Measurements from ENCODE around the gene OLIG3.

- TF ChIP-seq CTCF (IDR thresholded peaks at IDR 0.05 in 4 of 5, conservative IDR thresholded peaks at IDR 0.05 in 1 of 5) = no peak
- TF ChIP-seq POLR2A (IDR thresholded peaks at IDR 0.05) = no peak
Observed at GRCh38 chr6:137488150-137489045, 5.8 kb downstream of the OLIG3 start.

Measured in gastrocnemius medialis (tissue), 4 donors.